ENCODE measurements around the gene SLC2A1. TPM values are rescaled to one million over a fixed set of nuclear protein-coding genes. Genes with fewer than 3 reads are reported as not detected.

The SLC2A1 gene
- total and polyA plus RNA-seq, 9 of the 15 experiments (the other 6 are each of a cell fraction or from before 2014, with no cell fraction given), result 12.6 to 153 (median 48.0) TPM

DNA sequence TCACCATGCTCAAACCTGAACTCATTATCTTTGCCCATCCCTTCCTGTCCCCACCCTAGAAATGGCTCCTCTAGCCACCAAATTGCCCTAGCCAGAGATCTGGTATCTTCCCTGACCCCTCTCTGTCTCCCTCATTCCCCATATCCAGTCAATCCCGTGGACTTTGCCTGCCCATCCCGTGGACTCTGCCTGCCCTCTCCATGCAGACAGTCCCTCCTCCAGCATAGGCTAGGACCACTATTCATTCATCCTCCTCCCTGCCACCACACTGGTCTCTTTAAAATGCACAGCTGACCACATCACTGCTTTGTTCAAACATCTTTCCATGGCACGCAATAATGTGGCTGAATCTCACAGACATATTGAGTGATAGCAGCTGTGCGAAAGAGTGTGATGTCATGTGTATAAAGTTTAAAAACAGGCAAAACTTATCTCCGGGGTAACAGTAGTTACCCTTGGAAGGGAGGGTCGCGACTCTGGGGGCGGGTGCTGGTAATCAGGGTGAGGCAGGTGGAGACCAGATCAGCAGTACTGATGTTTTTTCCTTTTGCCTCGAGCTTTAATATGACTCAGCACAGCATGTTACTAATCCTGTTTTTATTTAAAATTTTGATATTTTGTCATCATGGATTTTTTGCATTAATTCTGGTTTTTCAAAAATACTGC, 4.8 kb upstream of the SLC2A1 start (continued):
- TF ChIP-seq DACH1 (IDR thresholded peaks at IDR 0.05; ENCODE audit: partially characterized antibody) (peak; percentile 98), ELF2 (CRISPR knock-in tag; IDR thresholded peaks at IDR 0.05) (no peak), POLR2AphosphoS5 (IDR thresholded peaks at IDR 0.05; ENCODE audit: control insufficient read depth, insufficient read depth, low read depth, low read length) (peak; percentile 98), RBFOX2 (IDR thresholded peaks at IDR 0.05; ENCODE audit: low read depth, low read length) (no peak), MEF2A (IDR thresholded peaks at IDR 0.05; ENCODE audit: control insufficient read depth, low read depth, low read length) (peak; percentile 72), HSF4 (CRISPR knock-in tag; IDR thresholded peaks at IDR 0.05; ENCODE audit: borderline replicate concordance) (no peak), ZNF696 (CRISPR knock-in tag; conservative IDR thresholded peaks at IDR 0.05) (no peak), SRSF7 (optimal IDR thresholded peaks at IDR 0.05; ENCODE audit: low read depth, low read length) (no peak), ZNF140 (CRISPR knock-in tag; IDR thresholded peaks at IDR 0.05) (no peak), STAT5A (IDR thresholded peaks at IDR 0.05; ENCODE audit: borderline replicate concordance, low read length) (peak; percentile 97), TBL1XR1 (IDR thresholded peaks at IDR 0.05; ENCODE audit: low read length in 2 of 2) (peak; percentile 97 to 98), ZKSCAN8 (CRISPR knock-in tag; IDR thresholded peaks at IDR 0.05) (peak; percentile 87), HIVEP1 (CRISPR knock-in tag; IDR thresholded peaks at IDR 0.05) (no peak), ZNF717 (CRISPR knock-in tag; IDR thresholded peaks at IDR 0.05) (no peak), KLF1 (tag; IDR thresholded peaks at IDR 0.05) (peak; percentile 50), DNMT1 (IDR thresholded peaks at IDR 0.05) (peak; percentile 71; the same call in 1 of the 2 replicates), HDGF (IDR thresholded peaks at IDR 0.05) (peak; percentile 99), NR2F6 (CRISPR knock-in tag; IDR thresholded peaks at IDR 0.05) (no peak), HDAC6 (IDR thresholded peaks at IDR 0.05; ENCODE audit: low read depth, low read length) (no peak), ELF4 (CRISPR knock-in tag; IDR thresholded peaks at IDR 0.05) (peak; percentile 46), JUND (IDR thresholded peaks at IDR 0.05; ENCODE audit: borderline replicate concordance, low read depth, low read length) (peak; percentile 95), JUND (tag; IDR thresholded peaks at IDR 0.05; ENCODE audit: borderline replicate concordance, low read depth, low read length) (peak; percentile 89; the same call in 1 of the 3 replicates), PHB2 (IDR thresholded peaks at IDR 0.05; ENCODE audit: low read depth) (peak; percentile 92)
- TF ChIP-seq, protein P1, sequence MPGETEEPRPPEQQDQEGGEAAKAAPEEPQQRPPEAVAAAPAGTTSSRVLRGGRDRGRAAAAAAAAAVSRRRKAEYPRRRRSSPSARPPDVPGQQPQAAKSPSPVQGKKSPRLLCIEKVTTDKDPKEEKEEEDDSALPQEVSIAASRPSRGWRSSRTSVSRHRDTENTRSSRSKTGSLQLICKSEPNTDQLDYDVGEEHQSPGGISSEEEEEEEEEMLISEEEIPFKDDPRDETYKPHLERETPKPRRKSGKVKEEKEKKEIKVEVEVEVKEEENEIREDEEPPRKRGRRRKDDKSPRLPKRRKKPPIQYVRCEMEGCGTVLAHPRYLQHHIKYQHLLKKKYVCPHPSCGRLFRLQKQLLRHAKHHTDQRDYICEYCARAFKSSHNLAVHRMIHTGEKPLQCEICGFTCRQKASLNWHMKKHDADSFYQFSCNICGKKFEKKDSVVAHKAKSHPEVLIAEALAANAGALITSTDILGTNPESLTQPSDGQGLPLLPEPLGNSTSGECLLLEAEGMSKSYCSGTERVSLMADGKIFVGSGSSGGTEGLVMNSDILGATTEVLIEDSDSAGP (CRISPR knock-in tag; IDR thresholded peaks at IDR 0.05), result peak; percentile 83
- TF ChIP-seq, protein P2, sequence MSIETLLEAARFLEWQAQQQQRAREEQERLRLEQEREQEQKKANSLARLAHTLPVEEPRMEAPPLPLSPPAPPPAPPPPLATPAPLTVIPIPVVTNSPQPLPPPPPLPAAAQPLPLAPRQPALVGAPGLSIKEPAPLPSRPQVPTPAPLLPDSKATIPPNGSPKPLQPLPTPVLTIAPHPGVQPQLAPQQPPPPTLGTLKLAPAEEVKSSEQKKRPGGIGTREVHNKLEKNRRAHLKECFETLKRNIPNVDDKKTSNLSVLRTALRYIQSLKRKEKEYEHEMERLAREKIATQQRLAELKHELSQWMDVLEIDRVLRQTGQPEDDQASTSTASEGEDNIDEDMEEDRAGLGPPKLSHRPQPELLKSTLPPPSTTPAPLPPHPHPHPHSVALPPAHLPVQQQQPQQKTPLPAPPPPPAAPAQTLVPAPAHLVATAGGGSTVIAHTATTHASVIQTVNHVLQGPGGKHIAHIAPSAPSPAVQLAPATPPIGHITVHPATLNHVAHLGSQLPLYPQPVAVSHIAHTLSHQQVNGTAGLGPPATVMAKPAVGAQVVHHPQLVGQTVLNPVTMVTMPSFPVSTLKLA (conservative IDR thresholded peaks at IDR 0.05), result peak; percentile 58 to 84
- TF ChIP-seq, protein P3, sequence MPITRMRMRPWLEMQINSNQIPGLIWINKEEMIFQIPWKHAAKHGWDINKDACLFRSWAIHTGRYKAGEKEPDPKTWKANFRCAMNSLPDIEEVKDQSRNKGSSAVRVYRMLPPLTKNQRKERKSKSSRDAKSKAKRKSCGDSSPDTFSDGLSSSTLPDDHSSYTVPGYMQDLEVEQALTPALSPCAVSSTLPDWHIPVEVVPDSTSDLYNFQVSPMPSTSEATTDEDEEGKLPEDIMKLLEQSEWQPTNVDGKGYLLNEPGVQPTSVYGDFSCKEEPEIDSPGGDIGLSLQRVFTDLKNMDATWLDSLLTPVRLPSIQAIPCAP (CRISPR knock-in tag; IDR thresholded peaks at IDR 0.05; ENCODE audit: borderline replicate concordance), result no peak
- TF ChIP-seq, protein P4, sequence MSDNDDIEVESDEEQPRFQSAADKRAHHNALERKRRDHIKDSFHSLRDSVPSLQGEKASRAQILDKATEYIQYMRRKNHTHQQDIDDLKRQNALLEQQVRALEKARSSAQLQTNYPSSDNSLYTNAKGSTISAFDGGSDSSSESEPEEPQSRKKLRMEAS (CRISPR knock-in tag; IDR thresholded peaks at IDR 0.05), result peak; percentile 67
